Embryonic facial prominence (tissue), 1 donor: ENCODE results near the gene IPMK.

Experiments used
- DNase-seq: peaks from one replicate; pipeline ENCODE4 v3.0.0-alpha.2; 2016; ENCODE audit errors: extremely low spot score

Gene IPMK

DNA sequence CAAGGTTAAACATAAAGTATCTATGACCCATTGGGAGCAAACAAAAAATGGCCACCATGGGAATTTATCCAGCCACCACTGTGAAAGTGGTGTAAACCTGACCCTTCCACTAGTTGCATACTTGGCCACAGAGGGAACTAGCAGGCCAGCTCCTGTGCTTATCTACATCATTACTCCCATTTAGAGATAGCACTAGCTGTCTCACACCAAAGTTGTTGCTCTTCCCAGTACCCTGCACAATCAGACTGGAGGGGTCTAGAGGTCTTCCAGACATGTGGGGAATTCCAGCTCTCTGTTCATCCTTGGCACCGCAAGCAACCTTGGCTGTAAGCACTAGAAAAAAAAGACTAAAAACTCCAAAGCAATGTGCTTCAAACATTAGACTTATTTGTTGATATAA, 113.9 kb downstream of the IPMK start:
- DNase-seq = no peak

DNA sequence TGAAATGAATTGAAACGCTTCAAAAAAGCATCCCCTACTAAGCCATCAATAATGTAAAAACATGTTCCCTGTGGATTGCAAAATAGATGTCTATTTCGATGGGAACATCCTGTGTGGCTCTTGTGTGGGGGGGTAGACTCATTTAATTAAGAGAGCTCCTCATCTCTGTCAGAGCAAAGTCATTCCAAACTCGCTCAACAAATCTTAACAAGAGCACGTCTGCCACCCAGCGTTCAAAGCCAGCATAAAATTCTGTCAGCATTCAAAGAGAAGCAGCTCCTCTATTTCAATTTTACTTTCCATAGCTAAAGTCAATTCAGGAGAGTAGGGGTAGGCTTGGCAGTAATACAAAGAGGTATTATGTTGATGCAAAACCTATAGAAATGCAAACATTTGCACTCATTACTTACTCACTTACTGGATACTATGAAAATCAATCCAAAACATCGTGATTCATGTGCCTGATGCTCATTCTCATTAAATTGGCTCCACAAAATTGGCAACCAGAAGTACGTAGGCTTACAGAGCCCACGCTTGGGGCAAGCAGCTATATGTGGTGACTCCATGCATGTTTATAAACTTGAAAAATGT, 114.9 kb downstream of the IPMK start:
- DNase-seq = no peak

DNA sequence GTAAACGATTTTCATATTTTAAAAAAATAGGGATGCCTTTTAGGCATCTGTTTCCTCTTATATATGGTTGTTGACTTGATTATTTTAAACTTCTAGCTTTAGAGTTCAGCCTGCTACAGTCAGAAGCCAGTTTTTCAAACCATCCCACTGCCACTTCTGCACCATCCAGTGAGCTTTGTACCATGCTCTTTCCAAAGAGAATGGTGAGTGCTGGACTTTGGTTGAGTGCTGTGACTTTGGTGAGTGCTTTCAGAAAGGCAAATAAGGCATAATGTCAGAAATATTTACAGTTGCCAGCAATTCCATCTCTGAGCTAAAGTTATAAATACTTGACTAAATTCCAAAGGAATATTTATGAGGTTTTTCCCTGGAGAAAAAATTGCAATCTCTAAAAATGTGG, 117.4 kb downstream of the IPMK start:
- no peak for DNase-seq

DNA sequence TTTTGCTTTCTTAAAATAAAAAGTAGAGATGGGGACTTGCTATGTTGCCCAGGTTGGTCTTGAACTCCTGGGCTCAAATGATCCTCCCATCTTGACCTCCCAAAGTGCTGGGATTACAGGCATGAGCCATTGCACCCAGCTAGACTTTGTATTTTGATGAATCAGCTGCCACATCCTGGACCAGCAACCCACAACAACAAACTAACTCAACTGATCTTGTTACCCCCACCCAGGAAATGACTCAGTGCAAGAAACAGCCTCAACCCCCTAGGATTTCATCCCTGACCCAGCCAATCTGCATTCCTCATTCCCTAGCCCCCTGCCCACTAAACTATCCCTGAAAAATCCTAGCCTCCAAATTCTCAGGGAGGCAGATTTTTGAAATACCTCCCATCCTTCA, 123.8 kb downstream of the IPMK start:
- no peak for DNase-seq
